Superior temporal gyrus (tissue), 1 donor: Measurements from ENCODE around the gene E2F6.
"Not testable (repeated sequence)": the region's sequence is repeated elsewhere in the genome, so short reads cannot be mapped to it uniquely, and the experiment has no call there.

Source experiments
- DNase-seq: peaks from one replicate; pipeline ENCODE4 v3.0.0-alpha.2; 2016; ENCODE audit errors: extremely low spot score

E2F6 gene

GRCh38 chr2:11414372-11415124 lies 51.4 kb downstream of the E2F6 start:
- no peak for DNase-seq

- DNase-seq, result no peak
Observed at GRCh38 chr2:11412449-11412810, 53.5 kb downstream of the E2F6 start.

GRCh38 chr2:11411768-11412448 lies 54.1 kb downstream of the E2F6 start:
- DNase-seq, result peak; percentile 79

GRCh38 chr2:11411244-11411643 lies 54.7 kb downstream of the E2F6 start:
- DNase-seq, result no peak

- DNase-seq, result no peak
Observed at GRCh38 chr2:11410101-11410500, 55.9 kb downstream of the E2F6 start.

GRCh38 chr2:11409572-11409959 lies 56.4 kb downstream of the E2F6 start:
- no peak for DNase-seq

GRCh38 chr2:11408959-11409571 lies 56.9 kb downstream of the E2F6 start:
- no peak for DNase-seq

- no peak for DNase-seq
Observed at GRCh38 chr2:11407413-11407812, 58.5 kb downstream of the E2F6 start.

- peak; percentile 75 for DNase-seq
Observed at GRCh38 chr2:11406958-11407381, 59.0 kb downstream of the E2F6 start.

- no peak for DNase-seq
Observed at GRCh38 chr2:11406267-11406957, 59.5 kb downstream of the E2F6 start.

- no peak for DNase-seq
Observed at GRCh38 chr2:11405599-11406266, 60.2 kb downstream of the E2F6 start.

- DNase-seq, result not testable (repeated sequence)
Observed at GRCh38 chr2:11405074-11405406, 60.9 kb downstream of the E2F6 start.

GRCh38 chr2:11404376-11405073 lies 61.4 kb downstream of the E2F6 start:
- no peak for DNase-seq

GRCh38 chr2:11402436-11402835 lies 63.5 kb downstream of the E2F6 start:
- DNase-seq, result no peak

- DNase-seq, result no peak
Observed at GRCh38 chr2:11399438-11399762, 66.6 kb downstream of the E2F6 start.

- no peak for DNase-seq
Observed at GRCh38 chr2:11398750-11399437, 67.1 kb downstream of the E2F6 start.

- no peak for DNase-seq
Observed at GRCh38 chr2:11397513-11397912, 68.4 kb downstream of the E2F6 start.

GRCh38 chr2:11396467-11397445 lies 69.2 kb downstream of the E2F6 start:
- no peak for DNase-seq

- no peak for DNase-seq
Observed at GRCh38 chr2:11396021-11396420, 69.9 kb downstream of the E2F6 start.

GRCh38 chr2:11395389-11395788 lies 70.6 kb downstream of the E2F6 start:
- no peak for DNase-seq
